PFSK-1 (cell line): Measurements from ENCODE around the gene NXPE1.

Source experiments
- FOXP2 ChIP-seq: optimal IDR thresholded peaks from 2 replicates; pipeline ENCODE3; 2011; ENCODE audit warnings: borderline replicate concordance, control low read depth, inconsistent platforms; ENCODE audit not compliant: insufficient read depth; ENCODE audit errors: extremely low read length, extremely low read depth
- POLR2AphosphoS5 ChIP-seq: IDR thresholded peaks from 2 replicates; pipeline ENCODE4 v1.6.1; 2012; ENCODE audit warnings: low read depth, mild to moderate bottlenecking, control low read depth, low read length, moderate library complexity
- SIN3A ChIP-seq: IDR thresholded peaks from 2 replicates; pipeline ENCODE4 v1.6.1; 2012; ENCODE audit warnings: mild to moderate bottlenecking, low read length, moderate library complexity, borderline replicate concordance; ENCODE audit not compliant: insufficient read depth
- TAF1 ChIP-seq: IDR thresholded peaks from 2 replicates; pipeline ENCODE4 v1.6.1; 2012; ENCODE audit warnings: low read length, control low read depth, borderline replicate concordance; ENCODE audit not compliant: insufficient read depth
- TF ChIP-seq, protein P1 (sequence below), 2 experiments: IDR thresholded peaks; 2 replicates each; pipeline versions ENCODE4 v1.6.1 to v1.8.0; 2011 to 2012; ENCODE audit warnings: low read depth in 2 of 2, low read length in 2 of 2, control low read depth in 1 of 2, inconsistent platforms in 1 of 2, mild to moderate bottlenecking in 1 of 2, moderate library complexity in 1 of 2; ENCODE audit not compliant: insufficient read depth in 1 of 2

DNA sequence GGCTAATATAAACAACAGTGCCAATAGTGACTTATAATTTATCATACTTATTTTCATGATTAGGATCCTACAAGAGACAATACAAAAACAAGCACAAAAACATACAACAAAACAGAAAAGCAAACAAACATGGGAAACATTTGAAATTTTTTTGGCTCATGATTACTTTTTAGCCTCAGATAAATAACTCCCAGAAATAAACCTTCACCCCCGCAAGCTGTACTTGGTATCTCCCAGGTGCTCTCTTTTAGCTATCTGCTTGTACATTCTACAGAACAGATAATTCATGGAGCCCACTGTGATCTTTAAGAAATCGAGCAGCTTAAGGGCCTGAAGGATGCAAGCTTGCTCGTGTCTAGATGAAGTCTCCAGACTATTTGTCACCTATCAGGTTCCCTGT is 35.0 kb upstream of the NXPE1 start:
- TF ChIP-seq SIN3A (no peak), POLR2AphosphoS5 (no peak), TAF1 (no peak), FOXP2 (no peak)
- TF ChIP-seq, protein P1, sequence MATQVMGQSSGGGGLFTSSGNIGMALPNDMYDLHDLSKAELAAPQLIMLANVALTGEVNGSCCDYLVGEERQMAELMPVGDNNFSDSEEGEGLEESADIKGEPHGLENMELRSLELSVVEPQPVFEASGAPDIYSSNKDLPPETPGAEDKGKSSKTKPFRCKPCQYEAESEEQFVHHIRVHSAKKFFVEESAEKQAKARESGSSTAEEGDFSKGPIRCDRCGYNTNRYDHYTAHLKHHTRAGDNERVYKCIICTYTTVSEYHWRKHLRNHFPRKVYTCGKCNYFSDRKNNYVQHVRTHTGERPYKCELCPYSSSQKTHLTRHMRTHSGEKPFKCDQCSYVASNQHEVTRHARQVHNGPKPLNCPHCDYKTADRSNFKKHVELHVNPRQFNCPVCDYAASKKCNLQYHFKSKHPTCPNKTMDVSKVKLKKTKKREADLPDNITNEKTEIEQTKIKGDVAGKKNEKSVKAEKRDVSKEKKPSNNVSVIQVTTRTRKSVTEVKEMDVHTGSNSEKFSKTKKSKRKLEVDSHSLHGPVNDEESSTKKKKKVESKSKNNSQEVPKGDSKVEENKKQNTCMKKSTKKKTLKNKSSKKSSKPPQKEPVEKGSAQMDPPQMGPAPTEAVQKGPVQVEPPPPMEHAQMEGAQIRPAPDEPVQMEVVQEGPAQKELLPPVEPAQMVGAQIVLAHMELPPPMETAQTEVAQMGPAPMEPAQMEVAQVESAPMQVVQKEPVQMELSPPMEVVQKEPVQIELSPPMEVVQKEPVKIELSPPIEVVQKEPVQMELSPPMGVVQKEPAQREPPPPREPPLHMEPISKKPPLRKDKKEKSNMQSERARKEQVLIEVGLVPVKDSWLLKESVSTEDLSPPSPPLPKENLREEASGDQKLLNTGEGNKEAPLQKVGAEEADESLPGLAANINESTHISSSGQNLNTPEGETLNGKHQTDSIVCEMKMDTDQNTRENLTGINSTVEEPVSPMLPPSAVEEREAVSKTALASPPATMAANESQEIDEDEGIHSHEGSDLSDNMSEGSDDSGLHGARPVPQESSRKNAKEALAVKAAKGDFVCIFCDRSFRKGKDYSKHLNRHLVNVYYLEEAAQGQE (IDR thresholded peaks at IDR 0.05; ENCODE audit: insufficient read depth in 1 of 2, low read depth in 2 of 2, low read length in 2 of 2) = no peak
